LoVo (cell line): ENCODE data around the gene NPHP4.

Source experiments
- DNase-seq: peaks from one replicate; pipeline ENCODE4 v3.0.0-alpha.2; 2016; ENCODE audit warnings: low spot score

NPHP4 gene

DNA sequence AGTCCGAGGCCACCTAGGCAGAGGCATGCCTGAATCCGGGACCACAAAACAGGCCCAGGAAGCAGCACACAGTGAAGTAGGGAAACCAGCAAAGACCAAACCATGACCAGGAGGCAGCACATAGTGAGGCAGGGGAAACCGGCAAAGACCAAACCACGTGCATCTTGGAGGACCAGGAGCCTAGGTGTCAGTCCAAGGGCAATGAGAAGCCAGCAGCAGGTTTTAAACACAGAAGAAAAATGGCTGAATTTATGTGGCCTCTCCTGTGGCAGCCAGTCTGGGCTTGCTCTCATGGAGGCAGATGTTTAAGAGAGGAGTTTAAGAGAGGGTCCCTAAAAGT is 42.5 kb downstream of the NPHP4 start:
- DNase-seq, result no peak

DNA sequence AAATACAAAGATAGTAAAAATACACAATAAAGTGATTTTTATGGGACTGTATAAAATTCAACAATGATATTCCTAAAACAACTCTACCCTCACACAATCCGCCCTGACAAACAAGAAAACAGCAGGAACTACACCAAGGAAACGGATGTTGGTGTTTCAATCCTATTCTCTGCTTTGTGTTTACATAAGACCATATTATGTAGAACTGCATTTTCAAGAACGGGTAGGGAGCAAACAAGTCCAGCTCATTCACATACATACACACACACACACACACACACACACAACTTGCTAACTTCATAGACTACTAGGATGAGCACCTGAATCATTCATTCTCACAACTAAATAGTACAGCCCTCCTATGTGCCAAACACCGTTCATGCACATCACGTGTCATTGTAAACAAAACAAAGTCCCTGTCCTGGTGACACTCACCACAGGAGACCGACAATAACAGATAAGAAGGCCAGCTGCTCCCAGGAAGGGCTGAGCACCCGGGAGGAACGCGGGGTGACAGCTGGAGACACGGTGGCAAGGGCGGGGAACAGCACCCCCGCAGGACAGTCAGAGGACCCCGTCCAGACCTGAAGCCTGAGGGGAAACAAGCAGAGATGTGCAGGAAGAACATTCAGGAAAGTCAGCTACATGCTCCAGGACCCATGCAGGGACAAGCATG is 43.0 kb downstream of the NPHP4 start:
- no peak for DNase-seq

DNA sequence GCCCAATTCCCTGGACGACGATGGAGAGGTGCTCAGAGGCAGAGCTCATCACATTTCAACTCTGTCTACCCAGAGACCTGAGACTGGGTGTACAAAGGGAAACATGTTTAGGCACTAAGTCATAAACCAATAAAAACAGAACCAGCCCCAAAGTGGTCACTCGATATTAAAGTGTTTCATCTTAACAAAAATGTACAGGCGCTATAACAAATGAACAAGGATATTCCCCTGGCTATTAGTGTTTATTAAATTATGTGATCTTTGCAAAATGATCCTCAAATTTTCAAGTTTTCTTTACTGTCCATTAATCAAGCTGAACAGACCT is 43.6 kb downstream of the NPHP4 start:
- DNase-seq, result no peak

DNA sequence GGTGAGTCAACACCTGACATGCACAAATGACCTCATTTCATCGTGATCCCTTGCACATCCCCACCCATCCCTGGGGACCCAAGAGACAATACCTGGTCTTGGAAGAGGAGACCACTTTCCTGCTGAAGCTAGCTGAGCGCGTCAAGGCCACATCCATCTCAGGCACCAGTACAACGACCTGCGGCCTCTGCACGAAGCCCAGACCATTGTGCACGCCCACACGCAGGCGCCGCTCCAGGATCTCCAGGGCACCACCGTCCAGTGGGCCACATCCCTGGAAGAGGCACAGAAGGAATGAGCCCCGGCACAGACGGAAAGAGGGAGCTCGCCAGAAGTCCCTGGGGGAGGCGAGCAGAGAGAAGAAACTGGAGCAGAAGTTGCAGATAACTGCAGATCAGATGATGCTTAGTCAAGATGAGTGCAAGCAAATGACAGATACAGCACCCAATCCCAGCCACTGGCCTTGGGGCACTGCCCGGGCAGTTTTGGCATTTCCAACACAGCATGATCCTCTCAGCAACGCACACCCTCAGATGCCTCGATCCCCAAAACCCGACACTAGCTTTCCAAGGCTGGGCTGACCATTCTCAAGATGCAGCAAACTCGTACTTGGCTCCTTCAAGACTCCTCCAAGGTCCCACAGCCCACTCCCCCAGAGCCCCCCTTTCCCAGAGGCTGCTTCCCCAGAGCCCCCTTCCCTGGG is 44.1 kb downstream of the NPHP4 start:
- DNase-seq, result no peak

DNA sequence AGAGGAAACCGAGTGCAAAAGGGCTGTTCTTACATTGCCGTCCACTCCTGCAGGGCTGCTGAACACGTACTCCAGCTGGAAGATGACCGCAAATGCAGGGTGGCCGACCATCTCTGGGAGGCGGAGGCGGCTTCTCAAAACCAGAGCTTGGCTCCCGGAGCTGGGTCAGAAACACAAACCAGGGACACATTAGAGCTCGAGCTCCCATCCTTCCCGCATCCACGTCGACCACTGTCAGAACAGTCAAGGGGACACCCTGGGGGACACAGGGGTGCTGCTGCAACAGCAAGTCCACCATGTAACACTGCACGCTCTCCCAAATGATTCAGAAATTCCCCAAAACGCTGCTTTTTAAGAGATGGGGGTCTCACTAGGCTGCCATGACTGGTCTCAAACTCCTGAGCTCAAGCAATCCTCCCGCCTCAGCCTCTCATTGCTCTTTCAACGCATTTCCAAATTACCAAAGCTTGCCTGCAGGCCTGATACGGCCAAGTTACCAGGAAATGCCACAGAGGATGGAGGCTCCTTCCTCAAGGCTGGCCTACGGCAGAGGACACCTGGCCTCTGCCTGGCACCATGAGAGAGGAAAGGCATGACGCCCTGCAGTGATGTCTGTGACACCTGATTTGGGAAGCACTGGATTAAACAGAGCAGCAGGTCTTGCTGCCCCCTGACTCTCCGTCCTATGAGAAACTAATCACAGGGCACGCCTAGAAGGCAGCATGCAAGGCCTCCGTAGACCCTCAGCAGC is 45.0 kb downstream of the NPHP4 start:
- DNase-seq, result no peak

DNA sequence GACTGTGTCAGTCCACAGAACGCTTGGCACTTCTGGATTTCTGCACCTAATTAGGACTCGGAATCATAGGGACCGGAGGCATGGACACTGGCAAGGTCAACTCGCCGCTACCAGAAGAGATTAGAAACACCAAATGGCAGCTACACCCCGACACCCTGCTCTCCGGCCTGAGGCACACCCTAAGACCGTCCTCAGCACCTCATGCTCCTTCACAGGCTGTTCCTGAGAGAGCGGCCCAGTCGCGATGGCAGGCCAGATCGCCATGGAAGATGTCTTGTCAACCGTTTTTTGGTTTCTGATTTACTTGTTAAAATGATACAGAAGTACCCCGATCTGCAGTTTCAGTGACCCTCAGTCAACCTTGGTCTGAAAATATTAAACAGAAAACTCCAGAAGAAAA is 46.8 kb downstream of the NPHP4 start:
- DNase-seq, result no peak

DNA sequence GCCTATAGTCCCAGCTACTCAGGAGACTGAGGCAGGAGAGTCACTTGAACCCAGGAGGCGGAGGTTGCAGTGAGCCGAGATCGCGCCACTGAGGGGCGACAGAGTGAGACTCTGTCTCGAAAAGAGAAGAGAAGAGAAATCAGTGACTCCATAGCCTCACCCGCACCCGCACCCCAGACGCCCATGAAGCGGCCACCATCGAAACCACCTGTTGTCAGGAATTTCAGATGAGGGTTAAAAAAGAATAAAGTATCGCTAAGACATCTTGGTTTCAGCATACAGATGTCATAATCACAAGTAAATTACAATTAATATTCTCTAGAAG is 47.4 kb downstream of the NPHP4 start:
- no peak for DNase-seq

DNA sequence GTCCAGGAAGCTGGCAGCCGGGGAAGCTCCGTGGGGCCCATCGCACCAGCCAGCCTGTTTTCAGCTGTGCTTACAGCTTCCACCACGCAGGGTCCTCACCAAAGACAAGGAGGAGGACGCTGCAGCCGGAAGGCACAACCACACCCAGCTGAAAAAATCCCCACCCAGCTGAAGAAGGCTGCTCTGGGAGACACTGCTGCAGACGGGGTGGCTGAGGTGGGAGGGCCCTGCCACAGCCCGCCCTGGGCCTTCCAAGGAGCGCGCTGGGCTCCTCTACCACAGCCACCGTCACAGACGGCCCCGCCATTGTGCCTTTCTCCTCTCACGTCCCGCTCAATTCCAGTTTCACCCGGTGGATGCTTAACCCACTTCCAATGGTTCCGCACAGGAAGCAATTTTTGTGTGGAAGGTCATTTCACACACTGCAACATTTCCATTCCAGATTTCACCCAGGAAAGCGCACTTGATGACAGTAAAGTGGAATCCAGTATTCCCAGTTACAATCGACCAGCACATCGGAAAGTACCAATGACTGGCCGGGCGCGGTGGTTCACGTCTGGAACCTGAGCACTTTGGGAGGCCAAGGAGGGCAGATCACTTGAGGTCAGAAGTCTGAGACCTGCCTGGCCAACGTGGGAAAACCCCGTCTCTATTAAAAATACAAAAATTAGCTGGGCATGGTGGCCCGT is 47.9 kb downstream of the NPHP4 start:
- no peak for DNase-seq

DNA sequence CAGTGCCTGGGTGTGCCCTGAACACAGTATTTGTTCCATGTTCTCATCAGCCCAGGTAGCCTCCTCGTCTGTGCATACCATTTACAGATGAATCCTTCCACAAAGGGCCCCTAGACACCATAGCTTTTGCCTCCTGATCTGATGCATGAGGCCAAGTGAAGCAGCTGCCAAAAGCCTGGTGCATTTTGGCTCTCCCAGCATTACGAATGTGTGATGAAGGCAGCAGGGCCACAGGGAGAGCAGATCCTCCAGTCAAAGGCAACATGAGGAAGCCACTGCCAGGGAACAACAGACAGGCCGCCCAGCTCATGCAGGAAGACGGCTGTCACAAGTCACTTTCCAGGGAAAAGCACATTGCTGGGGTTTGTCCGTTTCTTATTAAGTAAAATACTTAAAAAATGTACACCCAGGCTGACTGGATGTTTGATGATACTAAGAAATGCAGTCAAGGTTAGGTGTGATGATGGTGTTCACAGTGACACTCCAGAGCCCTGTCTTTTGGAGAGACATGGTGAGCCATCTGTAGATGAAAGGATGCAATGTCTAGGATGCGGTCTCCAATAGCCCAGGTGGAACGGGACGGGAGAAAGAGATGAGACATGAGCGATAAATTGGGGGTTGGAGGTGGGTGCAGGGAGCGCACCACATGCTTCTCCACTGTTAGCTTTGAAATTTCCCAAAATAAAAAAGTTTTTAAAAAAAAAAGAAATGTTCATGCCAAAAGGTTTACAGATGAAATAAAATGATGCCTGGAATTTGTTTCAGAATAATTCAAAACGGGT is 48.7 kb downstream of the NPHP4 start:
- no peak for DNase-seq

DNA sequence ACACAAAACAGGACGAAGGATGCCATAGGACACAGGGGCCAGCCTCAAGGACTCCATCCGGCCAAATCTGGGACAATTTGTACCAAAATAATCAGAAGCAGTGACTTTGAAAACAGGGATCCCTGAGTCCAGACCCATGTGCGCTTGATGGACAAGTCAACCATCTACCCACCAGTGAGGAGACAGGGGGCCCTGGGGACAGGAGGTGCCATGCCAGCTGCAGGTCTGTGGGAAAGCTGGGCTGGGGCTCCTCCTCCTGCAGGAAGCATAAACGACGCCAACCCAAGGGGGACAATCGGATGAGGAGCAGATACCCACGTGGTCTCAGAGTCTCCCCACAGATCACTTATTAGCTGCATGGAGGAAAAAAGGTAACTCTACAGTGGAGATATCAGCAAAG is 50.6 kb downstream of the NPHP4 start:
- no peak for DNase-seq

DNA sequence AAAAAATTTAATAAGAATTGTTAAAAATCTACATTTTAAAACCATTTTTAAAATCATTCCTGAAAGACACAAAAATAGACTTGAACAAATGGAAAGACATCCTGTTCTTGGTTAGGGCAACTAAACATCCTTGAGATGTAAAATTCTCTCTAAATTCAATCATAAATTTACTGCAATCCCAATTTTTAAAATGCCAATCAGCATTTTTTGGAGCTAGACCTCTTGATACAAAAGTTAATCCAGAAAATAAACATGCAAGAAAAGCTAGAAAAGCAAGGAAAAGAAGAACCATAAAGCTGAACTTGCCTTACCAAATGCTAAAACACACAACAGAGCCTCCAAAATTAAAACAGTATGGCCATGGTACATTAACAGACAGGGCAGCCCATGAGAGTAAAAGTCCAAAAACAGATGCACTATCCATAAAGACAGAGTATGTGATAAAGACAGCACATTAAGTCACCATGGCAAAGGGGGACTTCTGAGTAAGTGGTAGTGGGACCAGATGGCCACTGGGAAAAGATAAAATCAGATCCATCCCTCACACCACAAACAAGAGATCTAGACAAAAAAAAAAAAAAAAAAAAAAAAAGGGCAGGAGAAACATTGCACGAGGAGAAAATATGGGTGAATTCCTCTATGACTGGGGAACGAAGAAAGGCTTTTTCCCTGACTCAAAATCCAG is 51.4 kb downstream of the NPHP4 start:
- DNase-seq, result no peak

DNA sequence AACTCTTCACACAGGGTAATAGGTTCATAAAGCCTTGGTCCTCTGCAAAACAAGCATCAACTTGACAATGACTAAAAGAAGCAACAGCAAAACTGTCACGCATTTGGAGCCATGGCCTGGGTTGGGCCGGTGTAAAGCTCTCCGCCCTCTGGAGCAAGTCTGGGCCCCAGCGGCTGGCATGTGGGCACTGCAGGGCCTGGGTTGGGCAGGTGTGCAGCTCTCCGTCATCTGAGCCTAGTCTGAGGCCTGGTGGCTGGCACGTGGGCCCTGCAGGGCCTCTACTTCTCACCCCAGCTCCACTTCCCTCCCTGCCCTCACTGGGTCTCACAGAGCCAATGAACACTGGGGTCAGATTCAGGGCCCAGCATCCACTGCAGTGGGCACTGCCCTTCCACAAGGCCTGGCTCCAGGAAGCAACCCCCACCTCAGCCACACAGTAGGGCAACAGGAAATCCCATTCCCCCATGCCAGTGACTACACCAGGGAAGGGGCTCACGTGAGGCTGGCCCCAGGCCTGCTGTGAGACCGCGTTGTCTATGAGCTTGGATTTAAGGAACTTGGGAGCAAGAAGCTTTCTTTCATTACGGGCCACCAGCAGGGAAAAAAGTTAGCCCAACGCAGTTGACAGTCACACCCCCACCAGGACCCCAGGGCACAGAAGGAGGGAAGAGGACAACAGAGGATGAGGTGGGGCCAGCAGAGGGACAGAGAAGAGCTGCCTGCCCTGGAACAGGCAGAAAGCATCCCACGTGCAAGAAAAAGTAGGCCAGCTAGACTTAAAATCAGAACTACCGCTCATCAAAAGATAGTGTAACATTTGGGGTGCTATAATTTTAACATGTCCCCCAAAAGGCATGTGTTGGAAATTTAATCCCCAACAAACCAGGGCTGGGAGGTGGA is 52.7 kb downstream of the NPHP4 start:
- DNase-seq, result no peak

DNA sequence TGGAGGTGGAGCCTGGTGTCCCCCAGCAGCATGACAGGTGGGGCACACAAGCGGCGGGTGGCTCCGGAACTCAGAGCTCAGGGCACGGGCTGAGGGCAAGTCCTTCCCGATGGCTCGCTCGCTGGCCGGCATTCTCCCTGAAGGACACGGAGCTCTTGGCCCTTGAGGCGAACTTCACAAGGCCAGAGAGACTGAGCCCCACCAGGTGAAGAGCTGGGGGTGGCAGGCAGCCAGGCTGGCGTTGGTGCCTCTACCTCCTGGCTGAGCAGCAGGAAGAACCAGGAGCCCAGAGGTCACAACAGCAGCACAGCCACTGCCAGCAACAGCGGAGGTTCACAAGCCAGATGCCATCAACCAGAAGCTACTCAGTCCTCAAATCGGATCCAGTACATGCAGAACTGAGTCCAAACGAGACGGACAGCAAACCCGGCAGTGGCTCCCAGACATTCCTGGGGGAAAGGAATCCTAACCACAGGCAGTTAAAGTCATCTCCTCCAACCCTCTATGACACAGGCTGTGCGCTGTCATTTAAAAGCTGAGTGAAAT is 54.1 kb downstream of the NPHP4 start:
- DNase-seq, result no peak

DNA sequence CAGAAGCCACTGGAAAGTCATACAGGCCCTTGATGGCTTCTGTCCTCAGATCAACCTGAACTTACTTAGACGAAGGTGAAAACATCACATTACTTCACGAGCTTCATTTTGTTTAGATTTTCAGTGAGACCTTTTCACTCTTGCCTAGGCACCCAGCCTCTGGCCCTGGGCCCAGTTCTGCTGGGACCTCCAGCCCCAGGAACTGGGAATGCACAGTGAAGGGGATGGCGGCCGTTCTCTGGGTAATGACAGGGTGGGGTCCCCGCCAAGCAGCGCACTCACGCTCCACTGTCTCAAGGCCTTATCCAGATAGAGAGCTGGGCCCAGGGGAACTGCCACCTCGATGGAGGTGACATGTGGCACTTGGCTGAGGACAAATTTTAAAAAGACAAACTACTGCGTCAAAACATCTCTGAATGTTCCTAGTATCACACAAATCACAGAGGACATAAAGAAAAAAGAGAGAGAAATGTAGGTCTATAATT is 54.8 kb downstream of the NPHP4 start:
- DNase-seq, result no peak

DNA sequence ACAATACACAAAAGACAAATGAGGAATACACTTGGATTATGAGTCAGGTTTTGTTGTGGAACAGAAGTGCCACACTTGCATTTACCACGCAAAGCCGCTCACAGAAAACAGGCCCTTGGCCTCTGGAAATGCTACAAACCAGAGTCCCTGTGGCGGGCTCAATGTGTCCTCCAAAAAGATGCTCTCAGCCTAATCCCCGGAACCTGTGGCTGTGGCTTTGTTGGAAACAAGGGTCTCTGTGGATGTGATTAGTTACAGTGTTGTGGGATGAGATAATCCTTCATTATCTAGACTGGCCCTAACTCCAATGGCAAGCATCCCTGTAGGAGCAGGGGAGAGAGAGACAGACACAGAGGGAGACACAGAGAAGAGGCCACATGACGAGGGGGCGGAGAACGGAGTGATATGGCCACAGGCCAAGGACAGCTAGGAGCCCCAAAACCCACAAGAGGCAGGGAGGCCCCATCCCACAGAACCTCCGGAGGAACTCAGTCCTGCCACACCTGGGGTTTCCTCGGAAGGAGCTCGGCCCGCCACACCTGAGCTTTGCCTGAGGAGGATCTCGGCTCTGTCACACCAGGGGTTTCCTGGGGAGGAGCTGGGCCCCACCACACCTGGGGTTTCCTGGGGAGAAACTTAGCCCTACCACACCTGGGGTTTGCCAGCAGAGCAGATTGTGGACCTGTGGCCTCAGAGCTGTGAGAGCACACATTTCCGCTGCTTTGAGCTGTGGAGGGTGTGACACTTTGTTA is 55.4 kb downstream of the NPHP4 start:
- no peak for DNase-seq

DNA sequence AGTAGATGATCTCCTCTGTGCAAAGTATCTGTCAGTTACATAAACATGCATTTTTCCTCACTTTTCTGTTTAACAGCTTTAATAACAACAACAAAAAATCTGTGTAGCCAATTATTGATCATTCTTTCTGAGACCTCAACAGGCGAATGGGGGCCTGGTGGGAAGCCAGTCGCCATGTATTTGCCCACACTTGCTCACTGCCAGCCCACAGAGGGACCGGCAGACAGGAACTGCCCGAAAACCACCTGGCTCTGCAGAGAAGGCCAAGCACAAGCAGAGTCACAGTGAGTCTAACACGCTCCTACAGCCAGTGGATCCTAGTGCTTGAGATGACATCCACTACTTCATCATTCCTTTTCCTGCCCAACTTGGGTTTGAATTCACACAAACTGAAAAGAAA is 56.1 kb downstream of the NPHP4 start:
- DNase-seq, result no peak

DNA sequence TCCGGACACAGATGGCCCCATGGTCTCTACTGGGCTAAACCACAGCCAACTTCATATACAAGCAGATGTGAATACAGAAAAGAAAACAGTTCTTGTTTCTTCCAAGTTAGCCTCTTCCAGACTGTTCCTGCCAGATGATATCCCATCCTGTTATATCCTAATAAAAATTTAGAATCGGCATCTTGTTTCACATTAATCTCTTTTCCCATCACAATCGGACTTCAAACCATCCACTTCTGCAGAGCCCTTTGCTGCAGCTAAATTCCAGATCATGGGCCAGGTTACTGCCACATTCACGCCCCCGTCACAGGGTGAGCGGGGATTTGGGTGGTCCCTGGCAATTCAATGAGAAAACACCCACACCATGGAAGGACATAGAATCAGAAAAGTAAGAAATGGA is 57.2 kb downstream of the NPHP4 start:
- no peak for DNase-seq

DNA sequence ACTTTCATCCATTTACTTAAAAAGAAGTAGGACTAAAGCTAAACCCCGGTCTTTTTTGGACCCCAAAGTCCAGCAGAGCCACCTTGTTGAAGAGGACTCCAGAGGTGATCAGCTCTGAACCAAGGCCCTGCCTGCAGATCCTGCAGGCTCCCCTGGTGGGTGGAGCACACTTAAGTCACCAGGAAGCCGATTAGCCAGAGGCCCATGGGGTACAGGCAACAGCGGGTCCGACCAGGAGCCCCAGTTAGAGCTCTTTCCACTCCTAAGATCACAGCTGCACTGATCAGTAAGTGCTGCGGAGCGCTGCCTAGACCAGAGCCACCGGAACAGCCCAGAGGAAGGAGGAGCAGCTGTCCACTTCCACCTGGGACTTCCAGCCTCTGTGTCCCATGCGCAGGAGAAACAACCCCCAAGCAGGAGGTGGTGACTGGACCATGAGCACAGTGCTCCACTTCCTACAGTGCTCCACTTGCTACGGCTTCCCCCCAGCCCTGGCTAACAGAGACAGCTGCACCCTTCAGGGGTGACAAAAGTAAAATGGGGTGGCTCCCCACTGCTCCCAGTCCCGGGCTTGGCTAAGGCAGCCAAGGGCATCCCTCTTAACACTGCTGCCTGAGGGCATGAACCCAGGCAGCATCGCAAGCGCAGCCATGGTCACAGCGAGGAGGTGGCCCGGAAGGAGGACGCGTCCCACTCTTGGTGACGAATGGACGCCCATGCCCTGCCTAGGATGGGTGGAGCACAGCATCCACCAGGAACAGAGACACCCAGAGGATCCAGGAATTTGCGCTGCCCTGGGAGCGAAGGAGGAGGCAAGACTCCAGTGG is 58.0 kb downstream of the NPHP4 start:
- DNase-seq, result no peak

DNA sequence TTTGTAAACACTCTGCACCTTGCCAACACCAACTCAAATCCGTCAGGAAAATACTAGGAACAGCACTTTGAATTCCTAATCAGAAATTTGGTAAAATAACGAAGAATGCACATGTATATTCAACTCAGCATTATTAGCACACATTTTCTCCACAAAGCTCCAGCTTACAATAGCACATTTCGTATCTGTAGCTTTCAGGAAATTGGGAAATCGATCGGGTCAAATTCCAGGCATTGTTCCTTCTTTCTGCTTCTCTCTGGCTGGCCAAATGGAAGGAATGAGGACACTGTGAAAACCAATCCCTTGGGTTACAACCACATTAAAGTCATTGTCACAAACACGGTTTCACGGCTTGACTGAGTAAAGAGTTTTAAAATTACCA is 58.6 kb downstream of the NPHP4 start:
- DNase-seq, result no peak
